Mammary epithelial cell (primary cell): ENCODE data around the gene SRSF5.

ENCODE experiments used
- EZH2 ChIP-seq: IDR thresholded peaks from 2 replicates; pipeline ENCODE4 v1.6.1; 2012; ENCODE audit warnings: low read length, inconsistent platforms, borderline replicate concordance
- TF ChIP-seq, protein P1 (sequence below), 2 donors: IDR thresholded peaks in 1 of 2; conservative IDR thresholded peaks in 1 of 2; 2 replicates each; pipeline ENCODE4 v1.5.1; 2011 to 2012; ENCODE audit warnings: inconsistent platforms in 2 of 2, low read length in 2 of 2, mild to moderate bottlenecking in 2 of 2, control low read depth in 1 of 2, low read depth in 1 of 2; ENCODE audit not compliant: insufficient read depth in 1 of 2; ENCODE audit errors: extremely low read depth in 1 of 2

DNA sequence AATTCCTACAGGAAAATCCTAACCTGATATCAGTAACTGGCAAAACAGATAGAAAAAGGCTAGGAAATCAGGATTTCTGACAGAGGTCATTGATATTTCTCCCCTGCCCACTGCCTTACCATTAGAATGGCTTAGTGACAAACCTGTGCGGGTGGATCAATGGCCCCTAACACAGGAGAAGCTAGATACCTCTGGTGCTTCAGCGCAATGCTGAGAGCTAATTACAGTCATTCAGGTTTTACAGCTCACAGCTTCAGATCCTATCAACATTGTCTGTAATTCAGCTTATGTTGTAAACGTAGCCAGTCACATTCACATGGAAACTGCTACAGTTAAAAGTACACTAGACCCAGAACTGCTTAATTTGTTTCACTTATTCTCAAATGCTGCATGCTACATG lies 47.5 kb downstream of the SRSF5 start:
- TF ChIP-seq, protein P1, sequence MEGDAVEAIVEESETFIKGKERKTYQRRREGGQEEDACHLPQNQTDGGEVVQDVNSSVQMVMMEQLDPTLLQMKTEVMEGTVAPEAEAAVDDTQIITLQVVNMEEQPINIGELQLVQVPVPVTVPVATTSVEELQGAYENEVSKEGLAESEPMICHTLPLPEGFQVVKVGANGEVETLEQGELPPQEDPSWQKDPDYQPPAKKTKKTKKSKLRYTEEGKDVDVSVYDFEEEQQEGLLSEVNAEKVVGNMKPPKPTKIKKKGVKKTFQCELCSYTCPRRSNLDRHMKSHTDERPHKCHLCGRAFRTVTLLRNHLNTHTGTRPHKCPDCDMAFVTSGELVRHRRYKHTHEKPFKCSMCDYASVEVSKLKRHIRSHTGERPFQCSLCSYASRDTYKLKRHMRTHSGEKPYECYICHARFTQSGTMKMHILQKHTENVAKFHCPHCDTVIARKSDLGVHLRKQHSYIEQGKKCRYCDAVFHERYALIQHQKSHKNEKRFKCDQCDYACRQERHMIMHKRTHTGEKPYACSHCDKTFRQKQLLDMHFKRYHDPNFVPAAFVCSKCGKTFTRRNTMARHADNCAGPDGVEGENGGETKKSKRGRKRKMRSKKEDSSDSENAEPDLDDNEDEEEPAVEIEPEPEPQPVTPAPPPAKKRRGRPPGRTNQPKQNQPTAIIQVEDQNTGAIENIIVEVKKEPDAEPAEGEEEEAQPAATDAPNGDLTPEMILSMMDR (conservative IDR thresholded peaks at IDR 0.05 in 1 of 2, IDR thresholded peaks at IDR 0.05 in 1 of 2; ENCODE audit: extremely low read depth in 1 of 2, insufficient read depth in 1 of 2, low read depth in 1 of 2, low read length in 2 of 2), result no peak
- TF ChIP-seq EZH2, result no peak
